Measurements from ENCODE around the gene SPEG.
"Not testable (repeated sequence)": the region's sequence is repeated elsewhere in the genome, so short reads cannot be mapped to it uniquely, and the experiment has no call there.

SPEG gene

GRCh38 chr2:219405451-219405850 lies 29.2 kb upstream of the SPEG start:
- DNase-seq = no peak

- no peak for DNase-seq
Measured at GRCh38 chr2:219405958-219406860, 28.4 kb upstream of the SPEG start.

- no peak for DNase-seq
Measured at GRCh38 chr2:219406861-219407230, 27.8 kb upstream of the SPEG start.

GRCh38 chr2:219407343-219407742 lies 27.3 kb upstream of the SPEG start:
- not testable (repeated sequence) for DNase-seq

- no peak for DNase-seq
Measured at GRCh38 chr2:219408204-219408603, 26.4 kb upstream of the SPEG start.

GRCh38 chr2:219408631-219409030 lies 26.0 kb upstream of the SPEG start:
- no peak for DNase-seq

GRCh38 chr2:219409619-219410018 lies 25.0 kb upstream of the SPEG start:
- no peak for DNase-seq

GRCh38 chr2:219410390-219410789 lies 24.3 kb upstream of the SPEG start:
- no peak for DNase-seq

- no peak for DNase-seq
Measured at GRCh38 chr2:219414857-219415256, 19.8 kb upstream of the SPEG start.

GRCh38 chr2:219415580-219416234 lies 18.9 kb upstream of the SPEG start:
- DNase-seq = no peak

- DNase-seq = no peak
Measured at GRCh38 chr2:219416235-219416602, 18.4 kb upstream of the SPEG start.

GRCh38 chr2:219416938-219417337 lies 17.7 kb upstream of the SPEG start:
- DNase-seq = no peak

GRCh38 chr2:219417374-219417773 lies 17.3 kb upstream of the SPEG start:
- no peak for DNase-seq

GRCh38 chr2:219418155-219419011 lies 16.3 kb upstream of the SPEG start, which contains the start of gene DES:
Gene DES (plus strand): TSS chr2:219418377. CDS start chr2:219418463, 86 bp downstream.
- no peak for DNase-seq

GRCh38 chr2:219419012-219419324 lies 15.7 kb upstream of the SPEG start:
- no peak for DNase-seq

- peak; percentile 87 for DNase-seq
Measured at GRCh38 chr2:219419331-219420197, 15.1 kb upstream of the SPEG start.

- no peak for DNase-seq
Measured at GRCh38 chr2:219420687-219421086, 14.0 kb upstream of the SPEG start.

GRCh38 chr2:219421323-219421722 lies 13.3 kb upstream of the SPEG start:
- no peak for DNase-seq

- no peak for DNase-seq
Measured at GRCh38 chr2:219422952-219423534, 11.6 kb upstream of the SPEG start.

- no peak for DNase-seq
Measured at GRCh38 chr2:219423652-219424377, 10.8 kb upstream of the SPEG start.

All from hematopoietic multipotent progenitor cell treated with erythropoietin and hydrocortisone succinate and interleukin-3 and kit ligand, for 4 days (in vitro differentiated cells).